Thyroid gland (tissue), 4 donors: Measurements from ENCODE around the gene RALGAPA1.

Source experiments
- POLR2A ChIP-seq, 2 donors: fragments of 450-650 bp; IDR thresholded peaks; one replicate each; pipeline ENCODE4 v1.6.1; 2017; ENCODE audit warnings: antibody characterized with exemption in 2 of 2, mild to moderate bottlenecking in 2 of 2, moderate library complexity in 1 of 2
- TF ChIP-seq, protein P1 (sequence below), 6 experiments: fragments of 200-600 bp in 3 of 6; fragments of 450-650 bp in 3 of 6; sonication (generic) in 3 of 6; IDR thresholded peaks; one replicate each; pipeline ENCODE4 v1.5.1; 2016 to 2019; ENCODE audit warnings: antibody characterized with exemption in 6 of 6, mild to moderate bottlenecking in 2 of 6, inconsistent platforms in 1 of 6, moderate library complexity in 1 of 6

DNA sequence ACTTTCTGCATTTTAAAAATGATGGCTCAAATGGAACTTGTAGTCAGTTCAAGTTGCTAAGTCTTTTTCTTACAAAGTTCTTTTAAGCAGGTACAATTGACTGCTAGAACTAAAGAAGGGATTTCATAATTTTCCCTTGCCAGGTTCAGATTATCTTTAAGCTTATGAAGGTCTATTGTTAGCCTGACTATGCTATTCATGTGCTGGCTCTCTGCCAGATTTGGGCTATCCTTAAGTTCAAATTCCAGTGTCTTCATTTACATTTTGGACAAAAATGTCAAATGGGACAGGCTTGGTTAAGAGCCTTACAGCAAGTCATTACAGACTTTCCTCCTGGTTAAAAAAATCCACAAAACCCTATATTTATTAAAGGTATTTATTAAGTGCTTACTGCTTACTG lies 232.8 kb downstream of the RALGAPA1 start:
- TF ChIP-seq, protein P1, sequence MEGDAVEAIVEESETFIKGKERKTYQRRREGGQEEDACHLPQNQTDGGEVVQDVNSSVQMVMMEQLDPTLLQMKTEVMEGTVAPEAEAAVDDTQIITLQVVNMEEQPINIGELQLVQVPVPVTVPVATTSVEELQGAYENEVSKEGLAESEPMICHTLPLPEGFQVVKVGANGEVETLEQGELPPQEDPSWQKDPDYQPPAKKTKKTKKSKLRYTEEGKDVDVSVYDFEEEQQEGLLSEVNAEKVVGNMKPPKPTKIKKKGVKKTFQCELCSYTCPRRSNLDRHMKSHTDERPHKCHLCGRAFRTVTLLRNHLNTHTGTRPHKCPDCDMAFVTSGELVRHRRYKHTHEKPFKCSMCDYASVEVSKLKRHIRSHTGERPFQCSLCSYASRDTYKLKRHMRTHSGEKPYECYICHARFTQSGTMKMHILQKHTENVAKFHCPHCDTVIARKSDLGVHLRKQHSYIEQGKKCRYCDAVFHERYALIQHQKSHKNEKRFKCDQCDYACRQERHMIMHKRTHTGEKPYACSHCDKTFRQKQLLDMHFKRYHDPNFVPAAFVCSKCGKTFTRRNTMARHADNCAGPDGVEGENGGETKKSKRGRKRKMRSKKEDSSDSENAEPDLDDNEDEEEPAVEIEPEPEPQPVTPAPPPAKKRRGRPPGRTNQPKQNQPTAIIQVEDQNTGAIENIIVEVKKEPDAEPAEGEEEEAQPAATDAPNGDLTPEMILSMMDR (IDR thresholded peaks at IDR 0.05): no peak
- no peak for TF ChIP-seq POLR2A (IDR thresholded peaks at IDR 0.05)
